ENCODE measurements around the gene NRXN3. TPM values are rescaled to one million over a fixed set of nuclear protein-coding genes. Genes with fewer than 3 reads are reported as not detected.
A peak's percentile ranks its signal among the peaks of the same experiment; 100 is the strongest.

NRXN3 gene
- total and polyA plus RNA-seq, 2 of the 4 experiments (the other 2 are of a cell fraction): 4.8 to 25.1 TPM

GRCh38 chr14:79740066-79740601, 1570.0 kb downstream of the NRXN3 start:
- Histone ChIP-seq H3K27ac (ENCODE audit: insufficient read depth, low read length) (no peak overlapping the region), H3K18ac (ENCODE audit: low read depth, low read length) (no peak overlapping the region), H4K5ac (ENCODE audit: low read depth, low read length) (no peak overlapping the region), H2BK5ac (ENCODE audit: low read depth, low read length, poor library complexity, severe bottlenecking) (no peak overlapping the region), H4K8ac (ENCODE audit: low read depth in 2 of 2, low read length in 2 of 2) (no peak overlapping the region), H2BK15ac (ENCODE audit: low read depth, low read length) (no peak overlapping the region), H2BK120ac (ENCODE audit: low read depth, low read length) (no peak overlapping the region), H3K79me1 (ENCODE audit: low read depth in 1 of 2, low read length in 2 of 2) (no peaks in the 10 kb centered on the region), H2AFZ (replicated peaks; ENCODE audit: low read length, poor library complexity) (peak overlapping the region; percentile 37), H3K4me3 (ENCODE audit: insufficient read depth, low read depth, low read length) (no peak overlapping the region), H3K27me3 (ENCODE audit: control insufficient read depth, insufficient read depth, low read length) (no peaks in the 10 kb centered on the region), H3K9me1 (ENCODE audit: insufficient read depth, low read length) (no peaks in the 10 kb centered on the region), H3K9me3 (ENCODE audit: control insufficient read depth, insufficient read depth, low read length) (peaks cover 9% of the 10 kb centered on the region), H3K4me1 (ENCODE audit: control insufficient read depth, insufficient read depth, low read length) (no peaks in the 10 kb centered on the region), H3K14ac (replicated peaks; ENCODE audit: low read depth, low read length) (no peak overlapping the region), H4K20me1 (ENCODE audit: insufficient read depth, low read length) (no peaks in the 10 kb centered on the region), H3K36me3 (ENCODE audit: control insufficient read depth, insufficient read depth, low read length) (no peaks in the 10 kb centered on the region), H3K56ac (ENCODE audit: extremely low read depth, insufficient read depth, low read length) (no peak overlapping the region), H3K23ac (ENCODE audit: low read depth, low read length) (no peak overlapping the region), H2AK5ac (ENCODE audit: low read depth, low read length) (no peak overlapping the region), H2BK20ac (ENCODE audit: low read depth, low read length) (no peak overlapping the region), H3K4me2 (ENCODE audit: low read depth, low read length) (no peak overlapping the region), H4K91ac (ENCODE audit: insufficient read depth, low read depth, low read length) (no peak overlapping the region), H2AK9ac (replicated peaks; ENCODE audit: low read depth, low read length, poor library complexity) (no peak overlapping the region), H3K4ac (ENCODE audit: low read depth, low read length) (no peak overlapping the region), H3K9ac (ENCODE audit: low read depth, low read length) (no peak overlapping the region)
- no peak for ATAC-seq (ENCODE audit: low read depth)
- DNase-seq: no peak
- in situ Hi-C loops (cut with MboI; ENCODE audit: low sequenced_read_pairs): no loop called here
- ChIA-PET CTCF (no interaction called here), POLR2A (ENCODE audit: unreplicated experiment) (no interaction called here)
- dilution Hi-C loops (cut with HindIII; ENCODE audit: low sequenced_read_pairs, unreplicated experiment): no loop called here
- intact Hi-C loops (cut with micrococcal nuclease): no loop called here
- no peak for TF ChIP-seq CHD1 (IDR thresholded peaks at IDR 0.05; ENCODE audit: low read depth, low read length)
- no peak for TF ChIP-seq MAZ (IDR thresholded peaks at IDR 0.05; ENCODE audit: borderline replicate concordance, low read depth, low read length)
- no peak for TF ChIP-seq RCOR1 (IDR thresholded peaks at IDR 0.05; ENCODE audit: insufficient replicate concordance, low read length)
- TF ChIP-seq ELK1 (IDR thresholded peaks at IDR 0.05; ENCODE audit: borderline replicate concordance, low read depth, low read length): no peak
- no peak for TF ChIP-seq NFE2L2 (IDR thresholded peaks at IDR 0.05; ENCODE audit: low read depth, low read length)
- no peak for TF ChIP-seq FOS (IDR thresholded peaks at IDR 0.05; ENCODE audit: low read depth, low read length)
- TF ChIP-seq, protein P1, sequence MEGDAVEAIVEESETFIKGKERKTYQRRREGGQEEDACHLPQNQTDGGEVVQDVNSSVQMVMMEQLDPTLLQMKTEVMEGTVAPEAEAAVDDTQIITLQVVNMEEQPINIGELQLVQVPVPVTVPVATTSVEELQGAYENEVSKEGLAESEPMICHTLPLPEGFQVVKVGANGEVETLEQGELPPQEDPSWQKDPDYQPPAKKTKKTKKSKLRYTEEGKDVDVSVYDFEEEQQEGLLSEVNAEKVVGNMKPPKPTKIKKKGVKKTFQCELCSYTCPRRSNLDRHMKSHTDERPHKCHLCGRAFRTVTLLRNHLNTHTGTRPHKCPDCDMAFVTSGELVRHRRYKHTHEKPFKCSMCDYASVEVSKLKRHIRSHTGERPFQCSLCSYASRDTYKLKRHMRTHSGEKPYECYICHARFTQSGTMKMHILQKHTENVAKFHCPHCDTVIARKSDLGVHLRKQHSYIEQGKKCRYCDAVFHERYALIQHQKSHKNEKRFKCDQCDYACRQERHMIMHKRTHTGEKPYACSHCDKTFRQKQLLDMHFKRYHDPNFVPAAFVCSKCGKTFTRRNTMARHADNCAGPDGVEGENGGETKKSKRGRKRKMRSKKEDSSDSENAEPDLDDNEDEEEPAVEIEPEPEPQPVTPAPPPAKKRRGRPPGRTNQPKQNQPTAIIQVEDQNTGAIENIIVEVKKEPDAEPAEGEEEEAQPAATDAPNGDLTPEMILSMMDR (conservative IDR thresholded peaks at IDR 0.05; ENCODE audit: low read depth, low read length): no peak
- TF ChIP-seq BHLHE40 (IDR thresholded peaks at IDR 0.05; ENCODE audit: low read depth, low read length): no peak
- BruUV-seq (replicated peaks): no TSS peak
- no CpG with 5 or more reads among the region's 2 CpGs for WGBS, 2 experiments (ENCODE audit: extremely low coverage in 2 of 2, insufficient read length in 1 of 2)

Measured in IMR-90 (cell line).